LNCaP clone FGC (cell line): Measurements from ENCODE around the gene TMEM271.
"Not testable (repeated sequence)": the region's sequence is repeated elsewhere in the genome, so short reads cannot be mapped to it uniquely, and the experiment has no call there.

ENCODE experiments used
- DNase-seq: peaks from one replicate; pipeline ENCODE4 v3.0.0-alpha.2; 2011; ENCODE audit warnings: low read depth
- H3K4me3 ChIP-seq: 2 replicates; pipeline ENCODE4 v1.5.1; 2011; ENCODE audit warnings: mild to moderate bottlenecking, low read depth, low read length, control low read depth
- TF ChIP-seq, protein P1 (sequence below): IDR thresholded peaks from 2 replicates; pipeline ENCODE4 v1.5.1; 2012; ENCODE audit warnings: mild to moderate bottlenecking; ENCODE audit not compliant: control insufficient read depth, insufficient read depth; ENCODE audit errors: extremely low read depth

The TMEM271 gene

GRCh38 chr4:568351-568652 is 7.8 kb downstream of the TMEM271 start:
- TF ChIP-seq, protein P1, sequence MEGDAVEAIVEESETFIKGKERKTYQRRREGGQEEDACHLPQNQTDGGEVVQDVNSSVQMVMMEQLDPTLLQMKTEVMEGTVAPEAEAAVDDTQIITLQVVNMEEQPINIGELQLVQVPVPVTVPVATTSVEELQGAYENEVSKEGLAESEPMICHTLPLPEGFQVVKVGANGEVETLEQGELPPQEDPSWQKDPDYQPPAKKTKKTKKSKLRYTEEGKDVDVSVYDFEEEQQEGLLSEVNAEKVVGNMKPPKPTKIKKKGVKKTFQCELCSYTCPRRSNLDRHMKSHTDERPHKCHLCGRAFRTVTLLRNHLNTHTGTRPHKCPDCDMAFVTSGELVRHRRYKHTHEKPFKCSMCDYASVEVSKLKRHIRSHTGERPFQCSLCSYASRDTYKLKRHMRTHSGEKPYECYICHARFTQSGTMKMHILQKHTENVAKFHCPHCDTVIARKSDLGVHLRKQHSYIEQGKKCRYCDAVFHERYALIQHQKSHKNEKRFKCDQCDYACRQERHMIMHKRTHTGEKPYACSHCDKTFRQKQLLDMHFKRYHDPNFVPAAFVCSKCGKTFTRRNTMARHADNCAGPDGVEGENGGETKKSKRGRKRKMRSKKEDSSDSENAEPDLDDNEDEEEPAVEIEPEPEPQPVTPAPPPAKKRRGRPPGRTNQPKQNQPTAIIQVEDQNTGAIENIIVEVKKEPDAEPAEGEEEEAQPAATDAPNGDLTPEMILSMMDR: no peak
- DNase-seq: no peak
- H3K4me3 ChIP-seq: no peak overlapping the region

DNA sequence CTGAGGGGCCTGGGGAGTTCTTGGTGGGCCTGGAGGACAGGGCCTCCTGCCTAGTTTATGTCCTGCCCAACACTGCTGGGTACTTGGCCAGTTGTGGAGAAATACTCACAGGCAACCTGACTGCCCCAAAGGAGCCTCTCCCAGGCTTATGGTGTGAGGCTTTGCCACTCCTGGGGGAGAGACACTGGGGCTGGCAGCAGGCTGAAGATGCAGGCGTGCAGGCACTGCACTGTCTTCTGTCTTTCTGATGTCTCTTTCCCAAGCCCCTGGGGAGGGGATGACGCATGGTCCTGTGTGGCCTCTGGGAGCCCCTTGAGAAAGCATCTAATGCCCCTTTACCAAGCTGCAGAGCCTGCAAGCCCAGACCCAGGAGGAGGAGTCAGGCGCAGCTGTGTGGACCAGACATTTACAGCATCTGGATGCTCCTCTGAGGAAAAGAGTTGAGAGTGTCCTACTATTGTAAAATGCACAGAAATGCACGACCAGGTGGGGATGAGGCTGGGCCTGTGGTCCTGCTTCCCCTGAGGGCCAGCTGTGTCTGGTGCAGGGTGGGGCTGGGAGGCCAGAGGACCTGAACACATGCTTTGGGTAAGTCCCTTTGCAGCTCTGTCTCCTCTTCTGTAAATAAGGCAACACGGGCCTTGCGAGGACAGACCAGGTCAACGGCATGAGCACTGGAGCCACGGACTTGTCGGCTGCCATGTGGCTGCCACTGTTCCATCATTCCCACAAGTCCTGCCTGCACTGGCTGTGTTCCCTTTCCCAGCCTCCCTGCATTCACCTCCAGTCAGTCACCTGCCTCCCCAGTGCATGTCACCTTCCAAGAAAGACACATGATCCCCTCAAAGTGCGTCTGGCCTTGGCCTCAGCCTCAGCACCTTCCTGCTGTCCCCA is 8.4 kb downstream of the TMEM271 start:
- DNase-seq: no peak
- no peak overlapping the region for H3K4me3 ChIP-seq
- TF ChIP-seq, protein P1: no peak

- no peak for DNase-seq
- TF ChIP-seq, protein P1: no peak
- no peak overlapping the region for H3K4me3 ChIP-seq
Observed at GRCh38 chr4:566508-567295, 9.4 kb downstream of the TMEM271 start.

- no peak for DNase-seq
- no peak overlapping the region for H3K4me3 ChIP-seq
- TF ChIP-seq, protein P1: no peak
Observed at GRCh38 chr4:566035-566434, 10.1 kb downstream of the TMEM271 start.

- DNase-seq: not testable (repeated sequence)
Observed at GRCh38 chr4:565614-566013, 10.5 kb downstream of the TMEM271 start.

GRCh38 chr4:562458-562857 is 13.6 kb downstream of the TMEM271 start:
- not testable (repeated sequence) for H3K4me3 ChIP-seq, DNase-seq

More at GRCh38 chr4:565614-566013, 10.5 kb downstream of the TMEM271 start:
- not testable (repeated sequence) for H3K4me3 ChIP-seq

DNA sequence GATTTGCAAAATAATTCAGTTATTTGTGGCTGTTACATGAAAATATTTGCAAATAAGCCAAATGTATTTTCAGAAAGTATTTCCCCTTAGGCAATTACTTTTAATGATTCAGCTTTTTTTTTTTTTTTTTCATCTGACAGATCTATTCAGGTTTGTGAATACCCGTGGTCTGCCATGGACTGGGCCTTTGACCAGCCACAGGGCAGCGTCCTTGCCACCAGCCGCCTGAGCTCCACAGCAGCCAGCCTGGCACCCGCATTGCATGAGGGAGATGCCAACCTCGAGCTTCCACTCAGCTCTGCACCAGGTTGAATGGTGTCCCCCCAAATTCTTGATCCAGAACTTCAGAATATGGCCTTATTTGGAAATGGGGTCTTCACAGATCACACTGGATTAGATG is 14.7 kb downstream of the TMEM271 start:
- H3K4me3 ChIP-seq: no peak overlapping the region
- TF ChIP-seq, protein P1: no peak
- DNase-seq: no peak

DNA sequence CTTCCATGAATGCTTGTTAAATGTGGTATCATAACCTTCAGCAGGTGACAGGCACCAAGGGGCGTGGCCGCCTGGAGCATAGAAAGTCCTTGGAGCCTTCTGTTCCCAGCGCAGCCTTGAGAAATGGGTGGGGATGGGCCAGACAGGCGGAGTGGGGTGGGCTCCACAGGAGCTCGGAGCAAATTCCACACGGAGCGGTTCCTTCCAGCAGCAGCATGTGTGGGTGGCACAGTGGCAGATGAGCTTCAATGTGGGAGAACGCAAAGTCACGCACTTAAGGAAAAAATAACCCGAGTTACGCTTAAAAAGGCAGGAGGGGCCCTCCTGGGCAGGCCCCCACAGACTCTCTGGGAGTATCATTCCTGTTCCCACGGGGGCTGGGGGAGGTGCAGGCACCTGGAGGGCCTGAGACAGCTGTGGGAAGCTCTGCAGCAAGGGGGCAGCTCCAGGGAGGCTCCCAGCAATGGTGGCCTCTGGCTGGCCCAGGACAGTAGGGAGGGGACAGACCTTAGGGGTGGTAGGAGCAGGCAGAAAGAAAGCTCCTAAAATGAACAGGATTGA is 15.3 kb downstream of the TMEM271 start:
- TF ChIP-seq, protein P1: no peak
- no peak for DNase-seq
- H3K4me3 ChIP-seq: no peak overlapping the region
